A549 (cell line): Measurements from ENCODE around the gene TSPAN10.

Experiments
- HDAC2 ChIP-seq: fragments of 200-600 bp; sonication (generic); IDR thresholded peaks from 2 replicates; pipeline ENCODE4 v1.6.1; 2016
- JUN ChIP-seq, 2 experiments: fragments of >200 bp; sonication (Bioruptor Twin); formaldehyde crosslinking; IDR thresholded peaks; 2 replicates in 1 of 2; 3 replicates in 1 of 2; pipeline ENCODE4 v1.6.1; 2016 to 2017
- KDM1A ChIP-seq: fragments of 200-600 bp; sonication (generic); IDR thresholded peaks from 2 replicates; pipeline ENCODE4 v1.6.1; 2016; ENCODE audit warnings: low read depth, mild to moderate bottlenecking
- POLR2A ChIP-seq: IDR thresholded peaks from 2 replicates; pipeline ENCODE4 v1.6.1; 2012; ENCODE audit warnings: mild to moderate bottlenecking, low read length
- POLR2AphosphoS2 ChIP-seq: conservative IDR thresholded peaks from 2 replicates; pipeline ENCODE4 v1.6.1; 2012; ENCODE audit warnings: low read length, improper control_type of control experiment, inconsistent platforms
- TF ChIP-seq, protein P1 (sequence below): fragments of >200 bp; sonication (Bioruptor Twin); formaldehyde crosslinking; IDR thresholded peaks from 3 replicates; pipeline ENCODE4 v1.5.1; 2016
- TF ChIP-seq, protein P2 (sequence below): IDR thresholded peaks from 2 replicates; pipeline ENCODE4 v1.6.1; 2012

DNA sequence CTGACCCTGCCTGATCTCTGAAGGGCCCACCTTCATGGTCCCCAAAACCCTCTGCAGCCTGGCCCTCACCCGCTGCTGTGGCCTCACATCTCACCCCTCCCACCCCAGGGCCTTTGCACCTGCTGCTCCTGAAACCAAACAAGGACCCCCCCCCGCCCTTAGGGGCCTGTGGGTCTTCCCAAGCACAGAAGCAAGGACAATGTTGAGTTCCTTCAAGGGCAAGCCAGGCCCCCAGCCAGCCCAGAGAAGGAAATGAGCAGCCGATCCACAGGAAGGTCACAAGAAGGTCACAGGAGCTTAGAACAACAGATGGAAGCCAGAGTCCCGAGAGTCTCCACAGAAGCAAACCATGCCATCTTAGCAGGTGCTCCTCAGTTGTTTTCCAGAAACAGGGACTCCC, 19.8 kb downstream of the TSPAN10 start:
- TF ChIP-seq POLR2AphosphoS2 (no peak), JUN (IDR thresholded peaks at IDR 0.05) (no peak), KDM1A (no peak), HDAC2 (no peak), POLR2A (no peak)
- TF ChIP-seq, protein P1, sequence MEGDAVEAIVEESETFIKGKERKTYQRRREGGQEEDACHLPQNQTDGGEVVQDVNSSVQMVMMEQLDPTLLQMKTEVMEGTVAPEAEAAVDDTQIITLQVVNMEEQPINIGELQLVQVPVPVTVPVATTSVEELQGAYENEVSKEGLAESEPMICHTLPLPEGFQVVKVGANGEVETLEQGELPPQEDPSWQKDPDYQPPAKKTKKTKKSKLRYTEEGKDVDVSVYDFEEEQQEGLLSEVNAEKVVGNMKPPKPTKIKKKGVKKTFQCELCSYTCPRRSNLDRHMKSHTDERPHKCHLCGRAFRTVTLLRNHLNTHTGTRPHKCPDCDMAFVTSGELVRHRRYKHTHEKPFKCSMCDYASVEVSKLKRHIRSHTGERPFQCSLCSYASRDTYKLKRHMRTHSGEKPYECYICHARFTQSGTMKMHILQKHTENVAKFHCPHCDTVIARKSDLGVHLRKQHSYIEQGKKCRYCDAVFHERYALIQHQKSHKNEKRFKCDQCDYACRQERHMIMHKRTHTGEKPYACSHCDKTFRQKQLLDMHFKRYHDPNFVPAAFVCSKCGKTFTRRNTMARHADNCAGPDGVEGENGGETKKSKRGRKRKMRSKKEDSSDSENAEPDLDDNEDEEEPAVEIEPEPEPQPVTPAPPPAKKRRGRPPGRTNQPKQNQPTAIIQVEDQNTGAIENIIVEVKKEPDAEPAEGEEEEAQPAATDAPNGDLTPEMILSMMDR, result no peak
- TF ChIP-seq, protein P2, sequence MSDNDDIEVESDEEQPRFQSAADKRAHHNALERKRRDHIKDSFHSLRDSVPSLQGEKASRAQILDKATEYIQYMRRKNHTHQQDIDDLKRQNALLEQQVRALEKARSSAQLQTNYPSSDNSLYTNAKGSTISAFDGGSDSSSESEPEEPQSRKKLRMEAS, result no peak
